Large intestine (tissue), 3 donors: ENCODE measurements around the gene RFX8. TPM values are rescaled to one million over a fixed set of nuclear protein-coding genes. Genes with fewer than 3 reads are reported as not detected.

Source experiments
- DNase-seq, 2 donors: peaks; one replicate each; pipeline versions ENCODE4 v3.0.0 to v3.0.0-alpha.2; 2013
- H3K27ac ChIP-seq: one replicate; pipeline ENCODE4 v1.5.1; 2013; ENCODE audit warnings: low read length
- H3K27me3 ChIP-seq: 2 replicates; pipeline ENCODE4 v1.6.1; 2013; ENCODE audit warnings: low read length; ENCODE audit not compliant: control insufficient read depth, insufficient read depth
- H3K36me3 ChIP-seq: 2 replicates; pipeline ENCODE4 v1.6.1; 2013; ENCODE audit warnings: low read length; ENCODE audit not compliant: control insufficient read depth, insufficient read depth
- H3K4me1 ChIP-seq: one replicate; pipeline ENCODE4 v1.6.1; 2013; ENCODE audit warnings: low read length; ENCODE audit not compliant: control insufficient read depth, insufficient read depth
- H3K4me3 ChIP-seq: one replicate; pipeline ENCODE4 v1.5.1; 2013; ENCODE audit warnings: low read length
- H3K9me3 ChIP-seq: one replicate; pipeline ENCODE4 v1.6.1; 2013; ENCODE audit warnings: mild to moderate bottlenecking, low read depth, low read length, moderate library complexity; ENCODE audit not compliant: control insufficient read depth
- WGBS: methylation state at CpG from one replicate; pipeline ENCODE4 v1.1.5; 2013; ENCODE audit warnings: low lambda C conversion rate; ENCODE audit not compliant: insufficient coverage; 5-methylcytosine and 5-hydroxymethylcytosine counted together
- polyA plus RNA-seq: library from polyadenylated mRNA; unstranded; fragments of 120-200 nt; gene quantifications from one replicate; pipeline ENCODE4 v1.2.1, GENCODE V29; 2013

RFX8 gene
- polyA plus RNA-seq, 1 donor = 0.39 TPM

- peaks cover 4% of the 10 kb centered on the region for H3K4me1 ChIP-seq
- no peaks in the 10 kb centered on the region for H3K9me3 ChIP-seq
- no peaks in the 10 kb centered on the region for H3K36me3 ChIP-seq
- no peak for DNase-seq
- no peak overlapping the region for H3K4me3 ChIP-seq
- H3K27ac ChIP-seq = no peak overlapping the region
- H3K27me3 ChIP-seq = no peaks in the 10 kb centered on the region
- 70% methylated on average over 2 of the region's 18 CpGs for WGBS
Observed at GRCh38 chr2:101400506-101401325, 74.2 kb downstream of the RFX8 start.

- WGBS = no CpG with 5 or more reads among the region's 8 CpGs
- no peak overlapping the region for H3K27ac ChIP-seq
- DNase-seq = peak; percentile 39 to 67
Observed at GRCh38 chr2:101400048-101400447, 74.9 kb downstream of the RFX8 start.

GRCh38 chr2:101399021-101399799 is 75.7 kb downstream of the RFX8 start:
- H3K36me3 ChIP-seq = no peaks in the 10 kb centered on the region
- H3K27me3 ChIP-seq = peaks cover 2% of the 10 kb centered on the region
- H3K9me3 ChIP-seq = no peaks in the 10 kb centered on the region
- H3K27ac ChIP-seq = no peak overlapping the region
- DNase-seq = no peak
- H3K4me1 ChIP-seq = peaks cover 4% of the 10 kb centered on the region
- WGBS = 100% methylated on average over 1 of the region's 11 CpGs
- H3K4me3 ChIP-seq = no peak overlapping the region

More at GRCh38 chr2:101400048-101400447, 74.9 kb downstream of the RFX8 start:
- peaks cover 2% of the 10 kb centered on the region for H3K27me3 ChIP-seq
- no peaks in the 10 kb centered on the region for H3K36me3 ChIP-seq
- H3K4me1 ChIP-seq = peaks cover 4% of the 10 kb centered on the region
- no peak overlapping the region for H3K4me3 ChIP-seq
- H3K9me3 ChIP-seq = no peaks in the 10 kb centered on the region

GRCh38 chr2:101398116-101398821 is 76.6 kb downstream of the RFX8 start:
- Histone ChIP-seq H3K36me3 (no peaks in the 10 kb centered on the region), H3K4me1 (peaks cover 4% of the 10 kb centered on the region), H3K27ac (no peak overlapping the region), H3K27me3 (peaks cover 2% of the 10 kb centered on the region), H3K4me3 (no peak overlapping the region), H3K9me3 (no peaks in the 10 kb centered on the region)
- no peak for DNase-seq
- no CpG with 5 or more reads among the region's 10 CpGs for WGBS

- Histone ChIP-seq H3K27me3 (peaks cover 2% of the 10 kb centered on the region), H3K9me3 (no peaks in the 10 kb centered on the region), H3K4me3 (no peak overlapping the region), H3K27ac (no peak overlapping the region), H3K36me3 (no peaks in the 10 kb centered on the region), H3K4me1 (peaks cover 4% of the 10 kb centered on the region)
- 25% methylated on average over 1 of the region's 2 CpGs for WGBS
- DNase-seq = no peak
Observed at GRCh38 chr2:101396316-101396717, 78.6 kb downstream of the RFX8 start.

GRCh38 chr2:101395545-101396315 is 79.2 kb downstream of the RFX8 start:
- no peaks in the 10 kb centered on the region for H3K36me3 ChIP-seq
- H3K9me3 ChIP-seq = no peaks in the 10 kb centered on the region
- WGBS = 100% methylated on average over 1 of the region's 6 CpGs
- no peak overlapping the region for H3K4me3 ChIP-seq
- no peak for DNase-seq
- peaks cover 4% of the 10 kb centered on the region for H3K4me1 ChIP-seq
- no peak overlapping the region for H3K27ac ChIP-seq
- peaks cover 2% of the 10 kb centered on the region for H3K27me3 ChIP-seq

- no peaks in the 10 kb centered on the region for H3K9me3 ChIP-seq
- peaks cover 5% of the 10 kb centered on the region for H3K4me1 ChIP-seq
- H3K27ac ChIP-seq = no peak overlapping the region
- DNase-seq = no peak
- no CpG with 5 or more reads among the region's 4 CpGs for WGBS
- H3K36me3 ChIP-seq = no peaks in the 10 kb centered on the region
- peaks cover 50% of the 10 kb centered on the region for H3K27me3 ChIP-seq
- no peak overlapping the region for H3K4me3 ChIP-seq
Observed at GRCh38 chr2:101388232-101388631, 86.7 kb downstream of the RFX8 start.

GRCh38 chr2:101387151-101387834 is 87.6 kb downstream of the RFX8 start, which contains the start of gene CREG2:
TSS of gene CREG2 (minus strand) at chr2:101387503. CDS start at chr2:101387457, 46 bp downstream.
- no CpG with 5 or more reads among the region's 79 CpGs for WGBS
- H3K4me3 ChIP-seq = peak within 1 kb of the TSS; percentile 48
- peak; percentile 60 to 74 for DNase-seq
- peaks cover 5% of the 10 kb centered on the region for H3K4me1 ChIP-seq
- H3K27me3 ChIP-seq = peaks cover 50% of the 10 kb centered on the region
- H3K36me3 ChIP-seq = no peaks in the 10 kb centered on the region
- no peak within 1 kb of the TSS for H3K27ac ChIP-seq
- H3K9me3 ChIP-seq = no peaks in the 10 kb centered on the region

- Histone ChIP-seq H3K4me3 (peak overlapping the region; percentile 48), H3K9me3 (no peaks in the 10 kb centered on the region), H3K27ac (no peak overlapping the region), H3K4me1 (peaks cover 5% of the 10 kb centered on the region), H3K27me3 (peaks cover 50% of the 10 kb centered on the region), H3K36me3 (no peaks in the 10 kb centered on the region)
- WGBS = no CpG with 5 or more reads among the region's 45 CpGs
- DNase-seq = peak in 1 of 2 donors; percentile 43
Observed at GRCh38 chr2:101386599-101387150, 88.2 kb downstream of the RFX8 start.
